HEK293T (cell line): ENCODE data around the gene PLA2G4C.
"Not testable (repeated sequence)": the region's sequence is repeated elsewhere in the genome, so short reads cannot be mapped to it uniquely, and the experiment has no call there.

Experiments
- CTCF ChIA-PET: fragments of 350-600 bp; formaldehyde crosslinking; extraction: SDS; loops from one replicate; lab custom pipeline; 2021; ENCODE audit warnings: antibody characterized with exemption, inconsistent platforms; lab: Yijun Ruan, JAX
- POLR2A ChIA-PET: fragments of 350-600 bp; formaldehyde crosslinking; extraction: SDS; loops from one replicate; lab custom pipeline; 2020; ENCODE audit warnings: antibody characterized with exemption, inconsistent platforms; lab: Yijun Ruan, JAX
- DNase-seq: peaks from one replicate; pipeline ENCODE4 v3.0.0; 2012; ENCODE audit warnings: mixed read lengths; ENCODE audit errors: extremely low spot score
- ARNT ChIP-seq: fragments of 450-650 bp; IDR thresholded peaks from 2 replicates; pipeline ENCODE4 v1.6.1; 2017; ENCODE audit warnings: mild to moderate bottlenecking
- BHLHE40 ChIP-seq: fragments of 450-650 bp; IDR thresholded peaks from 2 replicates; pipeline ENCODE4 v1.6.1; 2016; ENCODE audit warnings: mild to moderate bottlenecking, moderate library complexity, borderline replicate concordance
- CTBP1 ChIP-seq: fragments of 450-650 bp; IDR thresholded peaks from 2 replicates; pipeline ENCODE4 v1.6.1; 2016; ENCODE audit warnings: borderline replicate concordance
- ELF4 ChIP-seq: fragments of 450-650 bp; IDR thresholded peaks from 2 replicates; pipeline ENCODE4 v1.6.1; 2017; ENCODE audit warnings: antibody characterized with exemption
- FOXA1 ChIP-seq: fragments of 450-650 bp; IDR thresholded peaks from 2 replicates; pipeline ENCODE4 v1.6.1; 2016; ENCODE audit warnings: mild to moderate bottlenecking
- FOXK2 ChIP-seq: fragments of 450-650 bp; IDR thresholded peaks from 2 replicates; pipeline ENCODE4 v1.6.1; 2016; ENCODE audit warnings: mild to moderate bottlenecking
- FOXM1 ChIP-seq: fragments of 450-650 bp; IDR thresholded peaks from 2 replicates; pipeline ENCODE4 v1.6.1; 2017; ENCODE audit warnings: mild to moderate bottlenecking, borderline replicate concordance
- HDGF ChIP-seq: fragments of 450-650 bp; IDR thresholded peaks from 2 replicates; pipeline ENCODE4 v1.6.1; 2017; ENCODE audit warnings: antibody characterized with exemption, borderline replicate concordance
- L3MBTL2 ChIP-seq: fragments of 450-650 bp; conservative IDR thresholded peaks from 2 replicates; pipeline ENCODE4 v1.6.1; 2016; ENCODE audit warnings: mild to moderate bottlenecking
- LEF1 ChIP-seq: fragments of 450-650 bp; IDR thresholded peaks from 2 replicates; pipeline ENCODE4 v1.6.1; 2017; ENCODE audit warnings: mild to moderate bottlenecking, borderline replicate concordance
- NFRKB ChIP-seq: fragments of 450-650 bp; IDR thresholded peaks from 2 replicates; pipeline ENCODE4 v1.6.1; 2016; ENCODE audit warnings: mild to moderate bottlenecking, moderate library complexity
- PKNOX1 ChIP-seq: fragments of 450-650 bp; IDR thresholded peaks from 2 replicates; pipeline ENCODE4 v1.6.1; 2016
- SP1 ChIP-seq: fragments of 450-650 bp; IDR thresholded peaks from 2 replicates; pipeline ENCODE4 v1.6.1; 2017
- SUZ12 ChIP-seq: fragments of 450-650 bp; IDR thresholded peaks from 2 replicates; pipeline ENCODE4 v1.6.1; 2016; ENCODE audit warnings: mild to moderate bottlenecking
- TARDBP ChIP-seq: fragments of 450-650 bp; IDR thresholded peaks from 2 replicates; pipeline ENCODE4 v1.6.1; 2016
- ZNF384 ChIP-seq: fragments of 450-650 bp; IDR thresholded peaks from 2 replicates; pipeline ENCODE4 v1.6.1; 2016

The PLA2G4C gene

GRCh38 chr19:48090281-48090802 is 20.3 kb downstream of the PLA2G4C start:
- POLR2A ChIA-PET, result no interaction called here
- TF ChIP-seq NFRKB (no peak), FOXA1 (no peak), SP1 (no peak), ZNF384 (no peak), FOXK2 (no peak), CTBP1 (no peak), BHLHE40 (no peak), ARNT (no peak), L3MBTL2 (no peak), HDGF (no peak), TARDBP (no peak), FOXM1 (no peak)
- CTCF ChIA-PET, result interaction anchor here (0.7 kb wide), 1 partner anchor 843 kb away, joined by 3 read pairs; no protein-coding TSS in a partner anchor
- no peak for DNase-seq

DNA sequence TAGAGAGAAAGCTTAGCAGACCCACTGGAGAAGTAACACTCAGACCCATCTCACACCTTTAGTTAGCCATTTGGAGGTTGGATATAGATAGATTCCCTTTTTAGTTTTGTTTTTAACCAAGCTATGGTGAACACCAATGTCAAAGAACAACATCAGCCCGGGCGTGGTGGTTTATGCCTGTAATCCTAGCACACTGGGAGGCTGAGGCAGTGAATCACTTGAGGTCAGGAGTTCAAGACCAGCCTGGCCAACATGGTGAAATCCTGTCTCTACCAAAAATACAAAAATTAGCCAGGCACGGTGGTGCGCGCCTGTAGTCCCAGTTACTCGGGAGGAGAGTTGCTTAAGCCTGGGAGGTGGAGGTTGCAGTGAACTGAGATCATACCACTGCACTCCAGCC is 21.6 kb downstream of the PLA2G4C start:
- CTCF ChIA-PET, DNase-seq, POLR2A ChIA-PET: not testable (repeated sequence)

DNA sequence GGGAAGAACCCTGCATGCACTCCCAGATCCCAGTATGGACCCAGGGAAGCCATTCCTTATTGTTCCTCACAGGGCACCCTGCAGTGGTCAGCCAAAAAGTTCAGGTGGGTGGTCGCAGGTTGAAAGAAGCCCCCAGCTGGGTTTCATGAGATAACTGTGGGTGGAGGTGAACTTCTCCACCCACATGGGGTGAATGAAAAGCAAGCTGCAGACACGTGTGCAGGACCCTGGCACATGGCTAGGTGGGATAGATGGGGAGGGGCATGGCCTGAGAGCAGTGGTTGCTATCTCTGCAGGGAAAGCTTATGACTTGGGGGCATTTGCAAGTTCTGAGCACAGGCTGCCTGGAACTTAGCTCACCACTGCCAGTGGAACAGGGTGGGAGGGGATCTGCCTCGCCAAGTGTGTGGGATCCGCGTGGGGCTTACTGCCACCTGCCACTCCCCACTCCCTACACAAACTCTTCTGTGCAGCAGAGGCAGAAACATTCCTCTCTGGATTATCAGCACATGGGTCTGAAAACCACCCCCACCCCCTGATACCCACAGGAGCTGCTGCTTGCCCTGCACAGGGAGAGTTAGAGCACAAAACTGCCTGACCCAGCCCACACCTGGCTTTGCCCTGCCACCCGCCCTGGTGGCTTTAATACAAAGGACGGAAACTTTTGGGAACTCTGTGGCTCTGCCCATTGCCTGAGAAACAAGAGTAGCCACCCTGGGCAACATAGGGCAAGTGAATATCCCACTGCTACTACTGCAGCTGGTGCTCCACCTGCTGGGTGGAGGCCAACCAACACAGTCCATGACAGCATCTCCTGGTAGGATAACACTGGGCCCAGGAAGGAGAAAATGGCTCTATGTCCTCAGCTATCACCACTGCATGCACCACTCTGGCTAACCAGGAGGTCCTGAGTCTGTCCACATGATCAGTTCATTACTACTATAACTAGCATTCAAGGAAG is 24.4 kb downstream of the PLA2G4C start:
- ChIA-PET POLR2A (no interaction called here), CTCF (no interaction called here)
- DNase-seq, result no peak
- TF ChIP-seq L3MBTL2, result no peak

DNA sequence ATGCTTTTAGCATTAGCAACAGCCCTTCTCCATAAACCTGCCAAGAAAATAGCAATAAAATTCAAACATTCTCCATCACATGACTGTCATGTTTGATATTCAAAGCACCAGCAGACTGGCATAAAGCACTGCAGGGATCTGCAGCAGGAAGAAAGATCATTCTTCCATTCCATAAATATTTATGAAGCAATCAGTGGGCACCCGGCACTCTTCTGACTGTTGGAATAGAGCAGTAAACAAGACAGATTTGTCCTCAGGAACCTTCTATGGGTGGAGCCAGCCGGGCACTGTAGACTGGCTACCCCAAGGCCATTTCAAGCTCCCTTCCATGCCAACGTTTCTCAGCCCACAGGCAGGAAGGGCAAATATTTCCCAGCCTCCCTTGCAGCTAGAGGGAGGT is 25.5 kb downstream of the PLA2G4C start:
- ChIA-PET POLR2A (no interaction called here), CTCF (interaction anchor here (0.6 kb wide), 1 partner anchor 1735 kb away, joined by 3 read pairs; no protein-coding TSS in a partner anchor)
- no peak for TF ChIP-seq FOXK2
- TF ChIP-seq HDGF, result no peak
- TF ChIP-seq TARDBP, result no peak
- DNase-seq, result no peak

- POLR2A ChIA-PET, result no interaction called here
- CTCF ChIA-PET, result interaction anchor here (0.6 kb wide), 1 partner anchor 14 kb away, joined by 3 read pairs; no protein-coding TSS in a partner anchor
- no peak for DNase-seq
- no peak for TF ChIP-seq FOXM1
- TF ChIP-seq FOXA1, result no peak
- no peak for TF ChIP-seq NFRKB
- no peak for TF ChIP-seq FOXK2
- TF ChIP-seq TARDBP, result no peak
- no peak for TF ChIP-seq SP1
- TF ChIP-seq PKNOX1, result no peak
- no peak for TF ChIP-seq CTBP1
- TF ChIP-seq ARNT, result no peak
- no peak for TF ChIP-seq SUZ12
- no peak for TF ChIP-seq HDGF
- TF ChIP-seq LEF1, result no peak
- TF ChIP-seq ELF4, result no peak
- no peak for TF ChIP-seq L3MBTL2
- TF ChIP-seq ZNF384, result no peak
- no peak for TF ChIP-seq BHLHE40
Observed at GRCh38 chr19:48081106-48081505, 29.5 kb downstream of the PLA2G4C start.

- DNase-seq, CTCF ChIA-PET, POLR2A ChIA-PET: not testable (repeated sequence)
Observed at GRCh38 chr19:48070177-48070769, 40.3 kb downstream of the PLA2G4C start.

DNA sequence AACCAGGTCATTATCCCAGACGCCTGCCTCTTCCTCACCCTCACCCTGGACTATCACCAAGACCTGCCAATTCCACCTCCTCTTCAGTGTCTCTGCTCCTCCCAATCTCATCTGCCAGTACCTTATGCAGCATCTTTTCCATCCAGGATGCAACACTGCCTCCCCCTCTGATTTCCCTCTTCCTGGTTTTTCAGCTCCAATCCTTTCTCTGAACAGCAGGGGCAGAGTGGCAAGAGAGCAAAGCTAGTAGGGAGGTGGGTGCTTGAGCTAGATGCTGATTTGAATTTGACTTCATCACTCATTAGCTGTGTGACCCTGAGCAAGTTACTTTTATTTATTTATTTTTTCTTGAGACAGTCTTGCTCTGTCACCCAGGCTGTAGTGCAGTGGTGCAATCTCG is 41.2 kb downstream of the PLA2G4C start:
- ChIA-PET POLR2A (no interaction called here), CTCF (interaction anchor here (0.6 kb wide), 1 partner anchor 396 kb away, joined by 3 read pairs; no protein-coding TSS in a partner anchor)
- DNase-seq, result peak; percentile 20
- TF ChIP-seq NFRKB, result no peak
- TF ChIP-seq HDGF, result no peak
- TF ChIP-seq FOXM1, result no peak
- TF ChIP-seq ZNF384, result no peak
- no peak for TF ChIP-seq FOXK2
- TF ChIP-seq CTBP1, result no peak
- TF ChIP-seq TARDBP, result no peak

GRCh38 chr19:48064509-48064908 is 46.1 kb downstream of the PLA2G4C start:
- POLR2A ChIA-PET, result no interaction called here
- CTCF ChIA-PET, result no interaction called here
- TF ChIP-seq FOXA1 (no peak), CTBP1 (no peak), LEF1 (no peak), FOXK2 (no peak), PKNOX1 (no peak), ARNT (no peak), L3MBTL2 (no peak), BHLHE40 (no peak)
- no peak for DNase-seq
